ENCODE data around the gene ADAMTS5.

Gene ADAMTS5

DNA sequence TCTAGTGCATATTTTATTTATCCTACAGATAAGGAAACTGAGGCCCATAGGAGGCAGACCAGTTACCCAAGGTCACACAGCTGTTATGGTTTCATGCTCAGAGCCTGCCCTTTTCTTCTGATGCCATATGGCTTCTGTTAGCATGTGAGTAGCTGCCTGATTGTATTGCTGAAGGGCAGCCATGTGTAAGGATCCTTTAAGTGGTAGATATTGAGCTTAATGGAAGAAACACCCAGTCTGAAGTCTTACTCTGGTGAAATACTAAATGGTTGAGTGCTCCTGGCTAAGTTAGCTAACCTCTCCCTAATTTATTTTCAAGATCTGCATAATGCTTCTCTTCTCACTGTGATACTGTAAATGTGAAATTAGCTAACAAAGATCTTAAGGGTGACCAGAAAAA, 30.9 kb downstream of the ADAMTS5 start:
- H3K27ac ChIP-seq (ENCODE audit: low read depth, low read length), result no peak overlapping the region
- H3K36me3 ChIP-seq (ENCODE audit: low read length), result no peaks in the 10 kb centered on the region
- H3K9ac ChIP-seq (ENCODE audit: low read length), result no peak overlapping the region
- no peaks in the 10 kb centered on the region for H3F3A ChIP-seq (ENCODE audit: insufficient read depth)
- no peak overlapping the region for H3K4me3 ChIP-seq (ENCODE audit: insufficient read depth, low read length, poor library complexity, severe bottlenecking)
- no peaks in the 10 kb centered on the region for H3K27me3 ChIP-seq (ENCODE audit: low read length)
- H3K4me2 ChIP-seq (ENCODE audit: low read depth, low read length, poor library complexity, severe bottlenecking), result no peak overlapping the region
- no peak overlapping the region for H2AFZ ChIP-seq (ENCODE audit: low read depth, low read length, severe bottlenecking)
- H4K20me1 ChIP-seq (ENCODE audit: low read depth, low read length), result no peaks in the 10 kb centered on the region
- no peak for TF ChIP-seq EZH2phosphoT487 (conservative IDR thresholded peaks at IDR 0.05; ENCODE audit: low read length)
- TF ChIP-seq, protein P1, sequence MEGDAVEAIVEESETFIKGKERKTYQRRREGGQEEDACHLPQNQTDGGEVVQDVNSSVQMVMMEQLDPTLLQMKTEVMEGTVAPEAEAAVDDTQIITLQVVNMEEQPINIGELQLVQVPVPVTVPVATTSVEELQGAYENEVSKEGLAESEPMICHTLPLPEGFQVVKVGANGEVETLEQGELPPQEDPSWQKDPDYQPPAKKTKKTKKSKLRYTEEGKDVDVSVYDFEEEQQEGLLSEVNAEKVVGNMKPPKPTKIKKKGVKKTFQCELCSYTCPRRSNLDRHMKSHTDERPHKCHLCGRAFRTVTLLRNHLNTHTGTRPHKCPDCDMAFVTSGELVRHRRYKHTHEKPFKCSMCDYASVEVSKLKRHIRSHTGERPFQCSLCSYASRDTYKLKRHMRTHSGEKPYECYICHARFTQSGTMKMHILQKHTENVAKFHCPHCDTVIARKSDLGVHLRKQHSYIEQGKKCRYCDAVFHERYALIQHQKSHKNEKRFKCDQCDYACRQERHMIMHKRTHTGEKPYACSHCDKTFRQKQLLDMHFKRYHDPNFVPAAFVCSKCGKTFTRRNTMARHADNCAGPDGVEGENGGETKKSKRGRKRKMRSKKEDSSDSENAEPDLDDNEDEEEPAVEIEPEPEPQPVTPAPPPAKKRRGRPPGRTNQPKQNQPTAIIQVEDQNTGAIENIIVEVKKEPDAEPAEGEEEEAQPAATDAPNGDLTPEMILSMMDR (IDR thresholded peaks at IDR 0.05; ENCODE audit: insufficient read depth, low read length, poor library complexity, severe bottlenecking), result no peak
- no peaks in the 10 kb centered on the region for H3K9me3 ChIP-seq (ENCODE audit: insufficient read depth, low read length)
- H3K9me2 ChIP-seq (replicated peaks; ENCODE audit: insufficient read depth, low read length), result no peaks in the 10 kb centered on the region
- H3K79me2 ChIP-seq (ENCODE audit: insufficient read depth, low read length), result no peaks in the 10 kb centered on the region

DNA sequence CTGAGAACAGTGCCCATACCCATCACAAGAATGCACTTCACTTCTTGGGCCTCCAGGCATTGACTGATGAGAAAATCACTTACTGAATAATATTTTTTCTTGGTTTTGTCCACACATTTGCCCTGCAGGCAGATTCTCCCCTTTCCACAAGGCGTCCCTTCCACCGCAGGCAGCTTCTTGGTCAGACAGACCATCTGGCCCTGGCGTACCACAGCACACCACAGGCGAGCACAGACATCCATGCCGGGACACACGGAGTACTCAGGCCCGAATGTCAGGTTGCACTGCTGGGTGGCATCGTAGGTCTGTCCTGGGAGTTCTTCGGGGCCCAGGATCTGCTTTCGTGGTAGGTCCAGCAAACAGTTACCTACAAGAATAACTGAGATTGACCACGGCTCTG, 32.5 kb downstream of the ADAMTS5 start:
- H3K27ac ChIP-seq (ENCODE audit: low read depth, low read length), result no peak overlapping the region
- no peak for TF ChIP-seq EZH2phosphoT487 (conservative IDR thresholded peaks at IDR 0.05; ENCODE audit: low read length)
- TF ChIP-seq, protein P1 (IDR thresholded peaks at IDR 0.05; ENCODE audit: insufficient read depth, low read length, poor library complexity, severe bottlenecking), result no peak

DNA sequence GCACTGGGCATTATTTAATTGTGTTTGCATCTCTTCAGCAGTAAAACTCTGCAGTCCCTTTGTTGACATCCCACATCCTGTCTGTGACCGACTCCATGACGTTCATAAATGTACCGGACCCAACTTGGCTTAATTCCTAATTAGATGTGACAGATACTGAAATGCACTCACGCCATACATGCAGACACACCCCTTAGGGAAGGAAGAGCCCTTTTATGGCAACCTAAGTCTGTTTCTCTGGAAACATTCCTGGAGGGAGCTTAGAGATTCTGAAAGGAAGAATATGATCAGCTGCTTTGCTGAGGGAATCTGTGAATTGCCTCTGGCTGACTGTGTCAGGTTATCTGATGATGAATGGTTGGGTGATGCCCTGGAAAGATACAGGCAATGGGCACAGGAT, 33.4 kb downstream of the ADAMTS5 start:
- TF ChIP-seq, protein P1 (IDR thresholded peaks at IDR 0.05; ENCODE audit: insufficient read depth, low read length, poor library complexity, severe bottlenecking), result no peak
- TF ChIP-seq EZH2phosphoT487 (conservative IDR thresholded peaks at IDR 0.05; ENCODE audit: low read length), result no peak
- no peaks in the 10 kb centered on the region for H3K79me2 ChIP-seq (ENCODE audit: insufficient read depth, low read length)
- H3K9me3 ChIP-seq (ENCODE audit: insufficient read depth, low read length), result no peaks in the 10 kb centered on the region
- H2AFZ ChIP-seq (ENCODE audit: low read depth, low read length, severe bottlenecking), result no peak overlapping the region
- H3K36me3 ChIP-seq (ENCODE audit: low read length), result no peaks in the 10 kb centered on the region
- H3K27me3 ChIP-seq (ENCODE audit: low read length), result no peaks in the 10 kb centered on the region
- no peaks in the 10 kb centered on the region for H4K20me1 ChIP-seq (ENCODE audit: low read depth, low read length)
- H3K9me2 ChIP-seq (replicated peaks; ENCODE audit: insufficient read depth, low read length), result no peaks in the 10 kb centered on the region
- no peaks in the 10 kb centered on the region for H3F3A ChIP-seq (ENCODE audit: insufficient read depth)
- no peak overlapping the region for H3K9ac ChIP-seq (ENCODE audit: low read length)
- H3K4me2 ChIP-seq (ENCODE audit: low read depth, low read length, poor library complexity, severe bottlenecking), result no peak overlapping the region
- no peak overlapping the region for H3K27ac ChIP-seq (ENCODE audit: low read depth, low read length)
- H3K4me3 ChIP-seq (ENCODE audit: insufficient read depth, low read length, poor library complexity, severe bottlenecking), result no peak overlapping the region

More for the DNA sequence above, 32.5 kb downstream of the ADAMTS5 start:
- H2AFZ ChIP-seq (ENCODE audit: low read depth, low read length, severe bottlenecking), result no peak overlapping the region
- no peaks in the 10 kb centered on the region for H3K36me3 ChIP-seq (ENCODE audit: low read length)
- H3K27me3 ChIP-seq (ENCODE audit: low read length), result no peaks in the 10 kb centered on the region
- H3K4me2 ChIP-seq (ENCODE audit: low read depth, low read length, poor library complexity, severe bottlenecking), result no peak overlapping the region
- no peaks in the 10 kb centered on the region for H3K9me3 ChIP-seq (ENCODE audit: insufficient read depth, low read length)
- H3K9ac ChIP-seq (ENCODE audit: low read length), result no peak overlapping the region
- H4K20me1 ChIP-seq (ENCODE audit: low read depth, low read length), result no peaks in the 10 kb centered on the region
- no peak overlapping the region for H3K4me3 ChIP-seq (ENCODE audit: insufficient read depth, low read length, poor library complexity, severe bottlenecking)
- no peaks in the 10 kb centered on the region for H3K79me2 ChIP-seq (ENCODE audit: insufficient read depth, low read length)
- no peaks in the 10 kb centered on the region for H3K9me2 ChIP-seq (replicated peaks; ENCODE audit: insufficient read depth, low read length)
- H3F3A ChIP-seq (ENCODE audit: insufficient read depth), result no peaks in the 10 kb centered on the region
